ENCODE data around the gene TMEM120B.

- TF ChIP-seq CTCF (IDR thresholded peaks at IDR 0.05; ENCODE audit: poor library complexity) (no peak), EZH2 (IDR thresholded peaks at IDR 0.05; ENCODE audit: borderline replicate concordance) (no peak), EZH2phosphoT487 (IDR thresholded peaks at IDR 0.05; ENCODE audit: low read depth, severe bottlenecking, unreplicated experiment) (no peak)
Measured at GRCh38 chr12:121713257-121713777, 765 bp downstream of the TMEM120B start.
